PC-9 (cell line): ENCODE data around the gene HDAC1.
"Not testable (repeated sequence)": the region's sequence is repeated elsewhere in the genome, so short reads cannot be mapped to it uniquely, and the experiment has no call there.

Experiments
- EZH2 ChIP-seq: fragments of 200-600 bp; sonication (generic); IDR thresholded peaks from 2 replicates; pipeline ENCODE4 v1.8.0; 2017; ENCODE audit warnings: antibody characterized with exemption, low read depth
- TF ChIP-seq, protein P1 (sequence below): fragments of 200-600 bp; sonication (generic); conservative IDR thresholded peaks from 2 replicates; pipeline ENCODE4 v1.6.1; 2017; ENCODE audit warnings: mixed run types, antibody characterized with exemption, mild to moderate bottlenecking, moderate library complexity

DNA sequence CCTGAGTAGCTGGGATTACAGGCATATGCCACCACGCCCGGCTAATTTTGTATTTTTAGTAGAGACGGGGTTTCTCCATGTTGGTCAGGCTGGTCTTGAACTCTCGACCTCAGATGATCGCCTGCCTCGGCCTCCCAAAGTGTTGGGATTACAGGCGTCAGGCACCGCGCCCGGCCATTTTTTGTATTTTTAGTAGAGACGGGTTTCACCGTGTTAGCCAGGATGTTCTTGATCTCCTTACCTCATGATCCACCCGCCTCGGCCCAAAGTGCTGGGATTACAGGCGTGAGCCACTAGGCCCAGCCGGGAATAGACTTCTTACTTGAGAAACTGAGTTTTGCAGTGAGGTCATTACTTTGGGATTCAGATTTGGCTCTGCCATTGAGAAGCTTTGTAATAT is 6.3 kb downstream of the HDAC1 start:
- TF ChIP-seq, protein P1, sequence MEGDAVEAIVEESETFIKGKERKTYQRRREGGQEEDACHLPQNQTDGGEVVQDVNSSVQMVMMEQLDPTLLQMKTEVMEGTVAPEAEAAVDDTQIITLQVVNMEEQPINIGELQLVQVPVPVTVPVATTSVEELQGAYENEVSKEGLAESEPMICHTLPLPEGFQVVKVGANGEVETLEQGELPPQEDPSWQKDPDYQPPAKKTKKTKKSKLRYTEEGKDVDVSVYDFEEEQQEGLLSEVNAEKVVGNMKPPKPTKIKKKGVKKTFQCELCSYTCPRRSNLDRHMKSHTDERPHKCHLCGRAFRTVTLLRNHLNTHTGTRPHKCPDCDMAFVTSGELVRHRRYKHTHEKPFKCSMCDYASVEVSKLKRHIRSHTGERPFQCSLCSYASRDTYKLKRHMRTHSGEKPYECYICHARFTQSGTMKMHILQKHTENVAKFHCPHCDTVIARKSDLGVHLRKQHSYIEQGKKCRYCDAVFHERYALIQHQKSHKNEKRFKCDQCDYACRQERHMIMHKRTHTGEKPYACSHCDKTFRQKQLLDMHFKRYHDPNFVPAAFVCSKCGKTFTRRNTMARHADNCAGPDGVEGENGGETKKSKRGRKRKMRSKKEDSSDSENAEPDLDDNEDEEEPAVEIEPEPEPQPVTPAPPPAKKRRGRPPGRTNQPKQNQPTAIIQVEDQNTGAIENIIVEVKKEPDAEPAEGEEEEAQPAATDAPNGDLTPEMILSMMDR = not testable (repeated sequence)
- TF ChIP-seq EZH2 = not testable (repeated sequence)
